Psoas muscle (tissue), 8 donors: Measurements from ENCODE around the gene FASTKD2. TPM values are rescaled to one million over a fixed set of nuclear protein-coding genes. Genes with fewer than 3 reads are reported as not detected.

Experiments used
- ATAC-seq, 4 donors: fragments of 200-7000 bp; cut with Tn5 transposase; one replicate each; pipeline ENCODE4 v1.9.1; 2020; ENCODE audit warnings: moderate library complexity in 3 of 4, mild to moderate bottlenecking in 2 of 4
- DNase-seq, 2 donors: peaks; one replicate each; pipeline ENCODE4 v3.0.0-alpha.2; 2020
- H3K27ac ChIP-seq: fragments of 200-600 bp; one replicate; pipeline ENCODE4 v1.8.0; 2022
- H3K27me3 ChIP-seq, 3 donors: fragments of 200-600 bp in 1 of 3; one replicate each; pipeline versions ENCODE4 v1.6.1 to v1.8.0; 2013 to 2022; ENCODE audit warnings: low read length in 2 of 3, mild to moderate bottlenecking in 2 of 3, moderate library complexity in 1 of 3; ENCODE audit not compliant: insufficient read depth in 3 of 3
- H3K36me3 ChIP-seq, 2 donors: fragments of 200-600 bp in 1 of 2; one replicate each; pipeline versions ENCODE4 v1.6.1 to v1.8.0; 2013 to 2022; ENCODE audit warnings: low read depth in 1 of 2, mild to moderate bottlenecking in 1 of 2, moderate library complexity in 1 of 2; ENCODE audit not compliant: insufficient read depth in 1 of 2
- H3K4me1 ChIP-seq: fragments of 200-600 bp; one replicate; pipeline ENCODE4 v1.8.0; 2022
- H3K4me3 ChIP-seq: fragments of 200-600 bp; one replicate; pipeline ENCODE4 v1.8.0; 2022; ENCODE audit warnings: mild to moderate bottlenecking
- H3K9me3 ChIP-seq: fragments of 200-600 bp; one replicate; pipeline ENCODE4 v1.8.0; 2022
- CTCF ChIP-seq: fragments of 200-600 bp; IDR thresholded peaks from one replicate; pipeline ENCODE4 v1.8.0; 2022; ENCODE audit warnings: antibody characterized with exemption
- WGBS, 3 donors: extraction: QIAGEN DNeasy Blood & Tissue Kit; methylation state at CpG; one replicate each; pipeline versions ENCODE4 v1.1.6 to v1.1.7; 2013; 5-methylcytosine and 5-hydroxymethylcytosine counted together
- intact Hi-C, 2 donors: fragments of 100-400 bp; cut with DNase I; formaldehyde crosslinking; loops; one replicate each; pipeline versions ENCODE4 v1.11.0 to v1.14.2; 2022
- polyA plus RNA-seq, 3 donors: library from polyadenylated mRNA; stranded (reverse); fragments of 200-250 nt; gene quantifications; one replicate each; pipeline ENCODE4 v1.2.3, GENCODE V29; 2013
- total RNA-seq, 4 donors: library from RNA; stranded (reverse); fragmentation: NEBNext Ultra II Directional in 2 of 4; extraction: Animal tissue kit (Norgen Biotek cat#: 25700) in 2 of 4; gene quantifications; one replicate each; pipeline versions ENCODE4 v1.2.1 to v1.2.4, GENCODE V29; 2021 to 2023
- donor health status: healthy with polysubstance abuse.
- donor health status: DM: no; HTN: no; CAD: no; lungs with moderate emphysema.
- donor health status: Bipolar disorder and iron deficiency.
- donor health status: healthy.
- donor health status: DM: yes; HTN: yes; CAD: no.
- donor health status: DM: no; HTN: no; CAD: no.
- donor health status: DM: no; HTN: no; CAD: no.
- donor health status: DM: yes; HTN: yes; CAD: no.

Gene FASTKD2
- total and polyA plus RNA-seq, 7 donors = 27.3 to 59.6 (median 51.8) TPM

- Histone ChIP-seq H3K27ac (no peak overlapping the region), H3K36me3 (peaks cover 0 to 3% of the 10 kb centered on the region in 2 donors), H3K27me3 (no peaks in the 10 kb centered on the region), H3K9me3 (no peaks in the 10 kb centered on the region), H3K4me3 (no peak overlapping the region), H3K4me1 (no peaks in the 10 kb centered on the region)
- 89 to 97% (median 89%) methylated on average over 3 of the region's 3 CpGs for WGBS, 3 donors
- TF ChIP-seq CTCF = no peak
- DNase-seq (no peak), ATAC-seq (no peak)
- intact Hi-C loops = no loop called here
Observed at GRCh38 chr2:206831442-206831995, 66.1 kb downstream of the FASTKD2 start.

GRCh38 chr2:206832873-206833272, 67.5 kb downstream of the FASTKD2 start:
- DNase-seq (no peak), ATAC-seq (no peak)
- Histone ChIP-seq H3K27me3 (no peaks in the 10 kb centered on the region), H3K27ac (no peak overlapping the region), H3K4me3 (no peak overlapping the region), H3K9me3 (no peaks in the 10 kb centered on the region), H3K4me1 (no peaks in the 10 kb centered on the region), H3K36me3 (no peaks in the 10 kb centered on the region)
- WGBS, 3 donors = 25 to 40% (median 36%) methylated on average over 2 of the region's 2 CpGs
- intact Hi-C loops = no loop called here
- no peak for TF ChIP-seq CTCF

DNA sequence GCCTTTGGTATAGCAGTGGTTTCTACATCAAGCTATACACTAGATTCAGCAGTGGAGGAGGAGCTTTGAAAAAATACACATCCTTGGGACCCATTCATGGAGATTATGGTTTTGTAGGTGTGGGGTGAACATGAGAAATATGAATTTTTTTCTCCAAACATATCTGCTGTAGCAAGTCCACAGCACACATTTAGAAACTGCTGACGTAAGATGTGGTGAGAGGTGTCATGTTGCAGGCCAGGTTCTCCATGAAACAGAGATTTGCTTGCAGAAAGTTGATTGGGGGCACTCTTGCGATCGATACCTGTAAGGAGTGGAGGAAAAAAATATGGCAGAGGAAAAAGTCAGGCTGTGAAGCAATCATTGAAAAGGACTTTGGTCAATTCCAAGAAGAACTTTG, 67.9 kb downstream of the FASTKD2 start:
- no peaks in the 10 kb centered on the region for H3K9me3 ChIP-seq
- WGBS, 3 donors = 78 to 91% (median 91%) methylated on average over 3 of the region's 3 CpGs
- H3K27me3 ChIP-seq = no peaks in the 10 kb centered on the region
- no peak for DNase-seq
- intact Hi-C loops = no loop called here
- no peak overlapping the region for H3K4me3 ChIP-seq
- no peak overlapping the region for H3K27ac ChIP-seq
- no peak for TF ChIP-seq CTCF
- H3K4me1 ChIP-seq = no peaks in the 10 kb centered on the region
- ATAC-seq = no peak
- no peaks in the 10 kb centered on the region for H3K36me3 ChIP-seq

DNA sequence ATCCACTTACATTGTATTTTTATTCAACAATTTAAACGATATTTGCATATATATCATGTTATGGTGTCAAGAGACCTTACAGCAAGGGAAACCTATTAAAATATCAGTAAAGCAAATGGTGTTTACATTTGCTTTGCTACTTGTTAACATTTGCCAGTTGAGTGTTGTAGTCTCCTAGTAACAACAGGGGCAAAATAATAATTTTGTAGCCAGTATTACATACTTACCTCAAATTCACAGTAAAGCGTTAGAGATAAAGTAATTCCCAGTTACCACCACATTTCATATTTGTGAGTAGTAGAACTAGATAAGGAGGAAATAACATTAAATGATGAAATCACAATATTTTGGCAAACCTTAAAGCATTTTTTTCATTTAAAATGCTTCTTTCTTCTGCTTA, 71.3 kb downstream of the FASTKD2 start:
- Histone ChIP-seq H3K4me1 (no peaks in the 10 kb centered on the region), H3K36me3 (no peaks in the 10 kb centered on the region), H3K9me3 (no peaks in the 10 kb centered on the region), H3K27me3 (no peaks in the 10 kb centered on the region), H3K4me3 (no peak overlapping the region), H3K27ac (no peak overlapping the region)
- intact Hi-C loops = no loop called here
- ATAC-seq (no peak), DNase-seq (no peak)
- 76 to 85% (median 81%) methylated on average over 2 of the region's 2 CpGs for WGBS, 3 donors
- TF ChIP-seq CTCF = no peak

GRCh38 chr2:206837775-206838174, 72.4 kb downstream of the FASTKD2 start:
- H3K27me3 ChIP-seq = no peaks in the 10 kb centered on the region
- no peaks in the 10 kb centered on the region for H3K4me1 ChIP-seq
- DNase-seq = no peak
- WGBS, 3 donors = 55 to 59% (median 57%) methylated on average over 1 of the region's 1 CpG
- H3K36me3 ChIP-seq = no peaks in the 10 kb centered on the region
- H3K9me3 ChIP-seq = no peaks in the 10 kb centered on the region
- no peak overlapping the region for H3K27ac ChIP-seq
- TF ChIP-seq CTCF = no peak
- intact Hi-C loops = no loop called here
- no peak for ATAC-seq
- H3K4me3 ChIP-seq = no peak overlapping the region
